Measurements from ENCODE around the gene TMEM190. TPM values are rescaled to one million over a fixed set of nuclear protein-coding genes. Genes with fewer than 3 reads are reported as not detected.
A peak's percentile ranks its signal among the peaks of the same experiment; 100 is the strongest.

TMEM190 gene
- total and polyA plus RNA-seq, 9 of the 15 experiments (the other 6 are each of a cell fraction or from before 2014, with no cell fraction given): not detected

GRCh38 chr19:55407800-55408532 is 31.3 kb downstream of the TMEM190 start (continued):
- peak; percentile 99 for TF ChIP-seq MGA (IDR thresholded peaks at IDR 0.05)
- TF ChIP-seq ZBTB9 (CRISPR knock-in tag; IDR thresholded peaks at IDR 0.05): no peak; the same call in 1 of the 2 replicates
- no peak for TF ChIP-seq SRSF9 (IDR thresholded peaks at IDR 0.05; ENCODE audit: borderline replicate concordance, low read depth, low read length)
- peak; percentile 81 for TF ChIP-seq ZBTB12 (CRISPR knock-in tag; IDR thresholded peaks at IDR 0.05)

All from K562 (cell line).